Ascending aorta (tissue), 2 donors: ENCODE measurements around the gene NOTCH2. TPM values are rescaled to one million over a fixed set of nuclear protein-coding genes. Genes with fewer than 3 reads are reported as not detected.

Source experiments
- DNase-seq, 2 donors: peaks; one replicate each; pipeline ENCODE4 v3.0.0-alpha.2; 2019; ENCODE audit warnings: low spot score in 2 of 2
- H3K27ac ChIP-seq, 2 donors: fragments of 200-600 bp; sonication (generic); one replicate each; pipeline ENCODE4 v1.5.1; 2016 to 2017; ENCODE audit warnings: mild to moderate bottlenecking in 1 of 2
- H3K27me3 ChIP-seq: fragments of 200-600 bp; sonication (generic); one replicate; pipeline ENCODE4 v1.5.1; 2017
- H3K36me3 ChIP-seq, 2 donors: fragments of 200-600 bp; sonication (generic); one replicate each; pipeline ENCODE4 v1.5.1; 2016
- H3K4me1 ChIP-seq, 2 donors: fragments of 200-600 bp; sonication (generic); one replicate each; pipeline ENCODE4 v1.5.1; 2016 to 2017; ENCODE audit warnings: mild to moderate bottlenecking in 1 of 2
- H3K4me3 ChIP-seq, 2 donors: fragments of 200-600 bp; sonication (generic); one replicate each; pipeline ENCODE4 v1.5.1; 2016 to 2017; ENCODE audit warnings: mild to moderate bottlenecking in 1 of 2
- H3K9me3 ChIP-seq, 2 donors: fragments of 200-600 bp; sonication (generic); one replicate each; pipeline ENCODE4 v1.5.1; 2016
- CTCF ChIP-seq, 3 experiments: fragments of 200-600 bp in 2 of 3; fragments of 450-650 bp in 1 of 3; sonication (generic) in 2 of 3; IDR thresholded peaks; one replicate each; pipeline ENCODE4 v1.5.1; 2016 to 2019; ENCODE audit warnings: antibody characterized with exemption in 3 of 3, mild to moderate bottlenecking in 1 of 3, moderate library complexity in 1 of 3
- intact Hi-C: fragments of 100-400 bp; cut with DNase I; formaldehyde crosslinking; loops from one replicate; pipeline ENCODE4 v1.15.1; 2023
- total RNA-seq: library from RNA; depleted of rRNA; stranded (reverse); fragments of >200 nt; gene quantifications from one replicate; pipeline ENCODE4 v1.1.0, GENCODE V29; 2016

The NOTCH2 gene
- total RNA-seq, 1 donor from 2014 or later: 80.4 TPM

GRCh38 chr1:119862276-119862675 is 207.2 kb downstream of the NOTCH2 start:
- TF ChIP-seq CTCF (IDR thresholded peaks at IDR 0.05): no peak
- H3K4me3 ChIP-seq: no peak overlapping the region
- no peaks in the 10 kb centered on the region for H3K4me1 ChIP-seq
- no peaks in the 10 kb centered on the region for H3K9me3 ChIP-seq
- no peak for DNase-seq
- H3K27ac ChIP-seq: no peak overlapping the region
- no peaks in the 10 kb centered on the region for H3K27me3 ChIP-seq
- intact Hi-C loops: no loop called here
- H3K36me3 ChIP-seq: no peaks in the 10 kb centered on the region

Other genes starting within 250 kb of the NOTCH2 start
- gene ADAM30, start 173.1 kb downstream of the NOTCH2 start, total RNA-seq: not detected
- 16.8 TPM for gene SEC22B, start 106.9 kb upstream of the NOTCH2 start, total RNA-seq